Measurements from ENCODE around the gene RASA3. TPM values are rescaled to one million over a fixed set of nuclear protein-coding genes. Genes with fewer than 3 reads are reported as not detected.

Gene RASA3
- total RNA-seq, 2 donors from 2014 or later = 4.4 to 7.2 TPM

- H3K4me3 ChIP-seq = no peak overlapping the region
- peaks cover 14% of the 10 kb centered on the region for H3K4me1 ChIP-seq
- intact Hi-C loops (cut with DNase I) = no loop called here
- H3K36me3 ChIP-seq = no peaks in the 10 kb centered on the region
- H3K27me3 ChIP-seq = no peaks in the 10 kb centered on the region
- no peak for TF ChIP-seq CTCF (IDR thresholded peaks at IDR 0.05)
- no peak for DNase-seq
- peak overlapping the region; percentile 89 for H3K27ac ChIP-seq
- peak overlapping the region; percentile 39 to 46 for H3K9ac ChIP-seq (ENCODE audit: low read depth in 2 of 2, low read length in 2 of 2)
- H3K9me3 ChIP-seq = no peaks in the 10 kb centered on the region
These were observed 63.6 kb downstream of the RASA3 start for GRCh38 chr13:114068656-114069318.

GRCh38 chr13:114067886-114068651 is 64.4 kb downstream of the RASA3 start:
- peak overlapping the region; percentile 89 for H3K27ac ChIP-seq
- H3K4me1 ChIP-seq = peaks cover 14% of the 10 kb centered on the region
- H3K9ac ChIP-seq (ENCODE audit: low read depth in 2 of 2, low read length in 2 of 2) = peak overlapping the region; percentile 26 to 46
- H3K9me3 ChIP-seq = no peaks in the 10 kb centered on the region
- DNase-seq = no peak
- no peak for TF ChIP-seq CTCF (IDR thresholded peaks at IDR 0.05)
- intact Hi-C loops (cut with DNase I) = no loop called here
- H3K36me3 ChIP-seq = no peaks in the 10 kb centered on the region
- H3K27me3 ChIP-seq = no peaks in the 10 kb centered on the region
- H3K4me3 ChIP-seq = no peak overlapping the region

- H3K4me1 ChIP-seq = peaks cover 14% of the 10 kb centered on the region
- peak overlapping the region in 1 of 2 donors; percentile 46 for H3K9ac ChIP-seq (ENCODE audit: low read depth in 2 of 2, low read length in 2 of 2)
- no peak for DNase-seq
- H3K36me3 ChIP-seq = no peaks in the 10 kb centered on the region
- H3K4me3 ChIP-seq = no peak overlapping the region
- TF ChIP-seq CTCF (IDR thresholded peaks at IDR 0.05) = no peak
- H3K27ac ChIP-seq = peak overlapping the region; percentile 89
- intact Hi-C loops (cut with DNase I) = no loop called here
- no peaks in the 10 kb centered on the region for H3K27me3 ChIP-seq
- no peaks in the 10 kb centered on the region for H3K9me3 ChIP-seq
These were observed 65.0 kb downstream of the RASA3 start for GRCh38 chr13:114067381-114067885.

- no peak for TF ChIP-seq CTCF (IDR thresholded peaks at IDR 0.05)
- Histone ChIP-seq H3K4me1 (peaks cover 14% of the 10 kb centered on the region), H3K9me3 (no peaks in the 10 kb centered on the region), H3K36me3 (no peaks in the 10 kb centered on the region), H3K27me3 (no peaks in the 10 kb centered on the region), H3K27ac (peak overlapping the region; percentile 89), H3K4me3 (no peak overlapping the region), H3K9ac (ENCODE audit: low read depth in 2 of 2, low read length in 2 of 2) (no peak overlapping the region)
- intact Hi-C loops (cut with DNase I) = no loop called here
- no peak for DNase-seq
These were observed 65.5 kb downstream of the RASA3 start for GRCh38 chr13:114066956-114067355.

- DNase-seq = no peak
- H3K4me3 ChIP-seq = no peak overlapping the region
- intact Hi-C loops (cut with DNase I) = no loop called here
- H3K36me3 ChIP-seq = no peaks in the 10 kb centered on the region
- H3K9ac ChIP-seq (ENCODE audit: low read depth in 2 of 2, low read length in 2 of 2) = peak overlapping the region; percentile 41 to 81
- H3K27me3 ChIP-seq = no peaks in the 10 kb centered on the region
- H3K27ac ChIP-seq = peak overlapping the region; percentile 89
- H3K4me1 ChIP-seq = peaks cover 14% of the 10 kb centered on the region
- TF ChIP-seq CTCF (IDR thresholded peaks at IDR 0.05) = no peak
- no peaks in the 10 kb centered on the region for H3K9me3 ChIP-seq
These were observed 66.3 kb downstream of the RASA3 start for GRCh38 chr13:114065926-114066774.

Measured in colonic mucosa (tissue), 4 donors.